ENCODE results near the gene SNX14.

SNX14 gene

DNA sequence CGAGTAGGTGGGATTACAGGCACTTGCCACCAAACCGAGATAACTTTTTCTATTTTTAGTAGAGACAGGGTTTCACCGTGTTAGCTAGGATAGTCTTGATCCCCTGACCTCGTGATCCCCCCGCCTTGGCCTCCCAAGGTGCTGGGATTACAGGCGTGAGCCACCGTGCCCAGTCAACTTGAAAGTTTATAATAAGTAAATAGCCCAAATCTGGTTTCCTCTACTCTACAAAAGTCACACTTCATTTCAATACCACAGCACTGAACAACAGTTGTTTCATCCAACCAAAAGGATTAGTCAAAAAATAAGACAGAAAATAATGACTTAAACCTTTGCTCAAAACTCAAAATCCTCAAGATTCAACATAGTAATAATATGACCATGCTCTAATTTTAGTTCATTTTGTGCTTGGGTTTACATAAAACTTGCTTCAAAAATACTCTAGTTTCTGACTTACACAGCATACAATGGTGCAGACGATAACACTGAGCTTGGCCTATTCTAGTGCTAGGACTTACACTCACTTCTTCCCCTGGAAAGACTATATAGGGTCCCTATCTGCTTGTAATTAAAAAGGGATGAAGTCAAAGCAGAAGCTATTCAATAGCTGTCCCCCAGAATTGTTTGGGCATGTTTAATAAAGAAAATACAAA lies 87.1 kb downstream of the SNX14 start:
- no peak overlapping the region for H3K4me3 ChIP-seq (ENCODE audit: low read depth, low read length)
- DNase-seq = no peak
- H3K36me3 ChIP-seq (replicated peaks) = peaks cover 16% of the 10 kb centered on the region
- TF ChIP-seq, protein P1, sequence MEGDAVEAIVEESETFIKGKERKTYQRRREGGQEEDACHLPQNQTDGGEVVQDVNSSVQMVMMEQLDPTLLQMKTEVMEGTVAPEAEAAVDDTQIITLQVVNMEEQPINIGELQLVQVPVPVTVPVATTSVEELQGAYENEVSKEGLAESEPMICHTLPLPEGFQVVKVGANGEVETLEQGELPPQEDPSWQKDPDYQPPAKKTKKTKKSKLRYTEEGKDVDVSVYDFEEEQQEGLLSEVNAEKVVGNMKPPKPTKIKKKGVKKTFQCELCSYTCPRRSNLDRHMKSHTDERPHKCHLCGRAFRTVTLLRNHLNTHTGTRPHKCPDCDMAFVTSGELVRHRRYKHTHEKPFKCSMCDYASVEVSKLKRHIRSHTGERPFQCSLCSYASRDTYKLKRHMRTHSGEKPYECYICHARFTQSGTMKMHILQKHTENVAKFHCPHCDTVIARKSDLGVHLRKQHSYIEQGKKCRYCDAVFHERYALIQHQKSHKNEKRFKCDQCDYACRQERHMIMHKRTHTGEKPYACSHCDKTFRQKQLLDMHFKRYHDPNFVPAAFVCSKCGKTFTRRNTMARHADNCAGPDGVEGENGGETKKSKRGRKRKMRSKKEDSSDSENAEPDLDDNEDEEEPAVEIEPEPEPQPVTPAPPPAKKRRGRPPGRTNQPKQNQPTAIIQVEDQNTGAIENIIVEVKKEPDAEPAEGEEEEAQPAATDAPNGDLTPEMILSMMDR (IDR thresholded peaks at IDR 0.05; ENCODE audit: low read depth, low read length, missing control alignments) = no peak
- in situ Hi-C loops (cut with HindIII; ENCODE audit: low pct_ligation_motif_present, low sequenced_read_pairs) = no loop called here
- no peaks in the 10 kb centered on the region for H3K27me3 ChIP-seq (replicated peaks)
- no peak overlapping the region for H3K27ac ChIP-seq

DNA sequence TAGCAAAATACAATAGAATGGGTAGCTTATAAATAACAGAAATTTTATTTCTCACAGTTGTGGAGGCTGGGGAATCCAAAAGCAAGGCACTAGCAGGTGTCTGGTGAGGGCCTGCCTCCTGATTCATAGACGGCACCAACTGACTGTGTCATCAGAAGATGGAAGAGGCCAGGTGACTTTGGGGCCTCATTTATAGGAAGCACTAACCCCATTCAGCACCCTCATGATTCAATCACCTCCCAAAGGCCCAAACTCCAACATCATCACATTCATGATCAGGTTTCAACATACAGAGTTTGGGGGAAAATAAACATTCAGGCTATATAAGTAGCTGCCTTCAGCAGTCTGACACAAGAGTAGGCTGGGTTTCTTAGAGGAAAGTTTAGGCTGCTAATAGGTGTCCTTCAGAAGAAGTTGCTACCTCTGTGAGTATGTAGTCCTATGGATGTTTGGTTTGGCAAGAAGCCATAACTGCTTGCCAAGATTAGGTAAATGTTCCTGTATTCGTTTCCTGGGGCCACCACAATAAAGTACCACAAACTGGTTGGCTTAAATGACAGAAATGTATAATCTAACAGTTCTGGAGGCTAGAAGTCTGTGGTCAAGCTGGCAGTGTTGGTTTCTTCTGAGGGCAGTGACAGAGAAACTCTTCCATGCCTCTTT lies 94.9 kb downstream of the SNX14 start:
- TF ChIP-seq, protein P1 (IDR thresholded peaks at IDR 0.05; ENCODE audit: low read depth, low read length, missing control alignments) = no peak

DNA sequence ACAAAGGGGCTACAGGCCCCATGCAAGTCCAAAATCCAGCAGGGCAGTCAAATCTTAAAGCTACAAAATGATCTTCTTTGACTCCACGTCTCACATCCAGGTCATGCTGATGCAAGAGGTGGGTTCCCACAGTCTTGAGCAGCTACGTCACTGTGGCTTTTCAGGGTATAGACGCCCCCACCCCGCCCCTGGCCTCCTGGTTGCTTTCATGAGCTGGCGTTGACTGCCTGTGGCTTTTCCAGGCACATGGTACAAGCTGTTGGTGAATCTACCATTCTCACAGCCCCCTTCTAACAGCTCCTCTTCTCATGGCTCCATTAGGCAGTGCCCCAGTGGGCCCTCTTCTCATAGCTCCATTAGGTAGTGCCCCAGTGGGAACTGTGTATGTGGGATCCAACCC lies 96.8 kb downstream of the SNX14 start:
- TF ChIP-seq, protein P1 (IDR thresholded peaks at IDR 0.05; ENCODE audit: low read depth, low read length, missing control alignments) = no peak

More for the DNA sequence above, 94.9 kb downstream of the SNX14 start:
- in situ Hi-C loops (cut with HindIII; ENCODE audit: low pct_ligation_motif_present, low sequenced_read_pairs) = no loop called here
- Histone ChIP-seq H3K27ac (no peak overlapping the region), H3K36me3 (replicated peaks) (peaks cover 9% of the 10 kb centered on the region), H3K4me3 (ENCODE audit: low read depth, low read length) (no peak overlapping the region), H3K27me3 (replicated peaks) (no peaks in the 10 kb centered on the region)
- no peak for DNase-seq

DNA sequence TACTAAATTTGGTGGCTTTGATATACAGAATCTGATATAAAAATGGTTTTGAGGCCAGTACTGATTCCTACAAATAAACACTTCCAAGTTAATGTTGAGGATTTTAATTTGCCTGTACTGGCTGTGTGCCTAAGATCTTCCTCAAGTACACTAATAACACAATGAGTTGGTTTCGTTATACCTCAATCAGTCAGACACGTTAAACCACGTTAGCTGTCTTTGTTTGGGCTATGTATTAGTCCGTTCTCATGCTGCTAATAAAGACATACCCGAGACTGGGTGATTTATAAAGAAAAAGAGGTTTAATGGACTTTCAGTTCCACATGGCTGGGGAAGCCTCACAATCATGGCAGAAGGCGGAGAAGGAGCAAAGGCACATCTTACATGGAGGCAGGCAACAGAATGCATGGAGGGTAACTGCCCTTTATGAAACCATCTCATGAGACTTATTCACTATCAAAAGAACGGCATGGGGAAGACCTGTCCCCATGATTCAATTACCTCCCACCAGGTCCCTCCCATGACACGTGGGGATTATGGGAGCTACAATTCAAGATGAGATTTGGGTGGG lies 97.6 kb downstream of the SNX14 start:
- Histone ChIP-seq H3K27ac (no peak overlapping the region), H3K4me3 (ENCODE audit: low read depth, low read length) (no peak overlapping the region)

More for the DNA sequence above, 96.8 kb downstream of the SNX14 start:
- in situ Hi-C loops (cut with HindIII; ENCODE audit: low pct_ligation_motif_present, low sequenced_read_pairs) = no loop called here
- Histone ChIP-seq H3K36me3 (replicated peaks) (peaks cover 11% of the 10 kb centered on the region), H3K4me3 (ENCODE audit: low read depth, low read length) (no peak overlapping the region), H3K27me3 (replicated peaks) (no peaks in the 10 kb centered on the region), H3K27ac (no peak overlapping the region)
- no peak for DNase-seq

DNA sequence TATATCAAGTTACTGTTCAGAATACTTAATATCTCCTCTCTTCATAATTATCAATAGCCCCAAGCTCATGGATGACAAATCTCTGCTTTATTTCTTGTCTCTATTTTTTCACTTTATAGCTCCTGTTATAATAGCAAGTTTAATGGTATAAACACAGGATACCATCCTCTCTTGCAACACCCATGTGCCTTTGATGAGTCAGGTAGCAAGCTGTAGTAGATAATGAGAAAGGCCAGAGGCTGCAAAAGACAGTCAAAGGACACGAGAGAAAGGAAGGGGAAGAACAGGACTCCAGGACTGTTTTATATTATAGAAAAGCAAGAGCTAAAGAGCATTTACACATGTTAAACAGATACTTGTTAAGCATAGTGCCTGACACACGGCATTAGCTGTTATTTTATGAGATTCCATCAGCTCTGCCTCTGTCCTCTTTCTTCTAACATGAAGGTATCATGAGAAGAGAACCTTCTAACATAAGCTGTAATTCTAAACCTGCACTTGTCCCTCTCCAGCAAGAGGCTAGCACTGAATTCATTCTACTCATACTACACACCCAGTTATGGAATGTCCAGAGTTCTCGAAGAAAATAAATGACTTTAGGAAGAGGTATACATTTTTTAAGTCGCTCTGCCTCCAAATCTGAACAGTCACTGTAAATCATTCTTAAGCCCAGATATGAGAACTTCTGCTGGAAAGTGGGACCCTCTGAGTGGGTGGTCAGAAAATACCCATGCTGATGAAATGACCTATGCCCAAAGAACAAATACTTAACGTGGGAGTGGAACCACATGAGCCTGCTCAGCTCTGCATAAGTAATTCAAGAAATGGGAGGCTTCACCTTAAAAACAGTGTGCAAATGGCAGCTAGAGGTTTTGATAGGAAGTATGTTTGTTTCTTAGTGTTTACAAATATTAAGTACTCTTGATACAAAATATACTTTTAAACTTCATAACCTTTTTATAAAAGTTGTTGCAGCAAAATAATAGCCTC lies 98.8 kb downstream of the SNX14 start:
- TF ChIP-seq, protein P1 (IDR thresholded peaks at IDR 0.05; ENCODE audit: low read depth, low read length, missing control alignments) = no peak
- no peak for DNase-seq
- no peaks in the 10 kb centered on the region for H3K27me3 ChIP-seq (replicated peaks)

More for the DNA sequence above, 97.6 kb downstream of the SNX14 start:
- DNase-seq = no peak
- in situ Hi-C loops (cut with HindIII; ENCODE audit: low pct_ligation_motif_present, low sequenced_read_pairs) = no loop called here
- Histone ChIP-seq H3K27me3 (replicated peaks) (no peaks in the 10 kb centered on the region), H3K36me3 (replicated peaks) (peaks cover 13% of the 10 kb centered on the region)
- TF ChIP-seq, protein P1 (IDR thresholded peaks at IDR 0.05; ENCODE audit: low read depth, low read length, missing control alignments) = no peak

More for the DNA sequence above, 98.8 kb downstream of the SNX14 start:
- H3K4me3 ChIP-seq (ENCODE audit: low read depth, low read length) = no peak overlapping the region
- no peak overlapping the region for H3K27ac ChIP-seq
- in situ Hi-C loops (cut with HindIII; ENCODE audit: low pct_ligation_motif_present, low sequenced_read_pairs) = no loop called here
- H3K36me3 ChIP-seq (replicated peaks) = peaks cover 22% of the 10 kb centered on the region
